Activated naive CD8-positive, alpha-beta T cell treated with anti-CD3 and anti-CD28 coated beads, Interleukin-2, amount 50 U/mL, for 16 hours (primary cell): ENCODE data around the gene ACVR1.
"Not testable (repeated sequence)": the region's sequence is repeated elsewhere in the genome, so short reads cannot be mapped to it uniquely, and the experiment has no call there.

Source experiments
- DNase-seq: peaks from one replicate; pipeline ENCODE4 v3.0.0-alpha.2; 2020; ENCODE audit warnings: low read depth, low spot score

ACVR1 gene

GRCh38 chr2:157722580-157723234 lies 153.4 kb downstream of the ACVR1 start:
- DNase-seq, result no peak

GRCh38 chr2:157720504-157720903 lies 155.6 kb downstream of the ACVR1 start:
- DNase-seq, result no peak

GRCh38 chr2:157704653-157705052 lies 171.5 kb downstream of the ACVR1 start:
- not testable (repeated sequence) for DNase-seq

GRCh38 chr2:157704148-157704547 lies 172.0 kb downstream of the ACVR1 start:
- DNase-seq, result not testable (repeated sequence)

GRCh38 chr2:157699806-157700205 lies 176.3 kb downstream of the ACVR1 start:
- no peak for DNase-seq

- DNase-seq, result no peak
Observed at GRCh38 chr2:157699009-157699408, 177.1 kb downstream of the ACVR1 start.

GRCh38 chr2:157698430-157698829 lies 177.7 kb downstream of the ACVR1 start:
- DNase-seq, result no peak

GRCh38 chr2:157696036-157696435 lies 180.1 kb downstream of the ACVR1 start:
- no peak for DNase-seq

GRCh38 chr2:157692768-157693167 lies 183.4 kb downstream of the ACVR1 start:
- DNase-seq, result no peak

- no peak for DNase-seq
Observed at GRCh38 chr2:157691695-157692094, 184.4 kb downstream of the ACVR1 start.

GRCh38 chr2:157691131-157691530 lies 185.0 kb downstream of the ACVR1 start:
- no peak for DNase-seq
